Activated T-cell treated with anti-CD3 and anti-CD28 coated beads for 1 hour (primary cell): ENCODE results near the gene CNTNAP2.
"Not testable (repeated sequence)": the region's sequence is repeated elsewhere in the genome, so short reads cannot be mapped to it uniquely, and the experiment has no call there.

Experiments
- DNase-seq: peaks from one replicate; pipeline ENCODE4 v3.0.0-alpha.2; 2020; ENCODE audit warnings: low read depth

The CNTNAP2 gene

DNA sequence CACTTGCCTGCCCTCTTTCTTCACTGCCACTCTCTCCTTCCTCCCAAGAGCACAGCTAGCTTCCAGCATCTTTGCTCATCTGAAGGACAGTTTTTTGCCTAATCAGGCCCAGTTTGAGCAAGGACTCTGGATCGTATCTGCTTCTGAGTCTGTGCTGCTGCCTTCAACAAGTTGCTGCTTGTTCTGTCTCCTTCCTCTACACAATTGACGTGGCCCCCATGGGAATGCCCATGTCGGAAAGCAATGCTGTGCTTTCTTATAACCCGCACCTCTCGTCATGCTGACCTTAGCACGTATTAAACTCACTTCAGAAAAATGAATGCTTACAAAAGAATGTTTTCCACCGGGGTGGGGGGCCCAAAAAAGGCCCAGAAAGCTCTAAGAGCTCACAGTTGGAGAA is 2149.3 kb downstream of the CNTNAP2 start:
- DNase-seq, result no peak

DNA sequence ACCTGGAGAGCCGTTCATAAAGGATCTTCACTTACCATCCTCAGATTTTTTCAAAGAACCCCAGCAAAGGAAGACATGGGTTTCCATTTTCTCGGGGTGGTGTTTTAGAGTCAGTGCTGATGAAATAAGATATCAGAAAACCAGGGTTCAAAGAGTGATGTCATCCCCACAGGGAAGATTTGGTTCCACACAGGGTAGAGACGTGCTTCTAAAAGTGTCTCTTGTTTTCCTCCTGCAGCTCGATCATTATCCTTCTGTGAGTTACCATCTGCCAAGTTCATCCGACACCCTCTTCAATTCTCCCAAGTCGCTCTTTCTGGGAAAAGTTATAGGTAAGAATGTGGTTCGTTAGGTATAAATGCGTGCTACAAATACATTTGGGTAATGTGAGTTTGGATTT is 2150.2 kb downstream of the CNTNAP2 start:
- no peak for DNase-seq

DNA sequence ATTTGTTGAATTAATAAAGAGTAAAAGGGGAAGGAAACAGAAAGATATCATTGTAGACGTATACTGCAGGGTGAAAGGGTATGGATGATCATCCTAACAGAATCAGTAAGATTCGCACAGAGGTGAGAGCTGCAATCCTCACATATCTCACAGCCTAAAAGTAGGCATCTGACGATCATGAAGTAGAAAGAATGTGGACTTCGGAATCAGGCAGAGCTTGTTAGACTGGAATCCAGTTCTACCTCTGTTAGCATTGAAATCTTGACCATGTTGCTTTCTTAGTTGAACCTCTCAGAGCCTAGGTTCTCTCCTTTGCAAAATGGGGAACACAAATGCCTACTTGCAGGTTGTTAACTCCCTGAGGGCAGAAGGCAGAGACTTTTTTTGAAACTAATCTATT is 2154.0 kb downstream of the CNTNAP2 start:
- no peak for DNase-seq

DNA sequence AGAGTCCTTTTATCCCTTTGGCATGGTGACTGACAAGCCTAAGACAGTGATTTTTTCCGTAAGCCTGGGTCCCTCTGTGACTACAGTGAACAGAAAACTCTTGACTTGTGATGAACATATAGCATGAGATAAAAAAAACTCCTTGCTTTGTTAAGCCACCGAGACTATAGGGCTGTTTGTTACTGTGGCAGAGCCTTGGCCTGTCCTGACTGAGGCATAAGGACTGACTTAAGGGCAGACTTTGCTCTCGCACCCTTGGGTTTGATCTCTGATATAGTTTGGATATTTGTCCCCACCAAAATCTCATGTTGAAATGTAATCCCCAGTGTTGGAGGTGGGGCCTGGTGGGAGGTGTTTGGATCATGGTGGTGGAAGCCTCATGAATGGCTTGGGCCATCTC is 2157.5 kb downstream of the CNTNAP2 start:
- no peak for DNase-seq

GRCh38 chr7:148275359-148275890 is 2158.8 kb downstream of the CNTNAP2 start:
- no peak for DNase-seq

DNA sequence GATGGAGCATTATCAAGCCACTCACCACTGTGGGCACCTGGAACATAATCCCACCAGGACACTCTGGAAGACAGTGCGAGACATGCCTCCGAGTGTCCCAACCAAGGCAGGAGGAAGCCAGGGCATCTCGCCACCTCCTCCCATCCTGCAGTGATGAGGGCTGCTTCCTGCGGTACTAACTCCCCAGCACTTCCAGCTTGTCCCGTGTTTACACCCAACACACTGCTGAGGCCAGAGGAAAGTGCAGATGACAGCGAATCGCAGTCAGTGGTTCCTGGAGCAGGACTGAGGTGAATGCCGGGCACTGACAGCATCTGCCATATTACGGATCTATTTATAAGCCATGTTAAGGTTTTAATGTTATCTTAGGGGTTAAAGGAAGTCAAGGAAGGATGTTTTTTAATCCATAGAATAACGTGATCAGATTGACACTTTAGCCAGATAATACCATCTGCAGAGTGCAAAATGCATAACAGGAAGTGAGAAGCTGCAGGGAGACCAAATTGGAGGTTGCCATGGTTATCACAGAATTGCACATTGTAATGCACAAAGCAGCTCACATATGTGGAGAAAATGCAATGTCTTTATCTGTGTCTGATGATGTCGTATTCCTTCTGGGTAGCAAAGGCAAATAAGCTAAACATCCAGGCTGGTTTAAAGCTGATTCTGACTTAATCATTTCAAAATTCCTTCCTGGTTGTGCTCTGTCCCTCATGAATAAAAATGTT is 2159.9 kb downstream of the CNTNAP2 start:
- DNase-seq, result no peak

DNA sequence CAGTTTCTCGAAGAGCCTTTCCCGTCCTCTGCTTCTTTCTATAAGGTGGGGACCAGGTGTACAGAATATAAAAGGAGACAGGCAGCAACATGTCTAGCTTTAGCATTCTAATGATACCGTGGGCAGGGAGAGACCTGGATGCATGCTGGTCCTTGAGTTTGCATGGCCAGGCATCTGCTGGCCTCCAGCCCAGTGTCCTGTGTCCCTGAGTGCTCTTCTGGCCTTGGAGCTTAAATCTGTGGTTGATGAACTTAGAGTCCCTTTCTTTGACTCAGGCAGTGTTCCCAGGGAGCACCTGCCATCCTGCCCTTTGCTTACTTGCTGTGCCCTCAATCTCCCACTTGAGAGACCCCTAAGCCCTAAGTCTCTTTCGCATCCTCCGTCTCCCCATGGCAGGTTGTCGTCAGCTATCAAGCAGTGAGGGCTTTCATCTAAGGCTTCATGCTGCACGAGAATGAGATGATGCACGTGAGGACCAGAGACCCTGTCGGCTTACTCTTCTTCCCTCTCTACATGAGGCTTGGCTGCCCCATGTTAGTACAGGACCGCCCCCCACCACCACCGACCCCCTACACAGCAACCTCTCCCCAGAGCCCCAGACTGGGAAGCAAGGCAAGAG is 2160.6 kb downstream of the CNTNAP2 start:
- no peak for DNase-seq

DNA sequence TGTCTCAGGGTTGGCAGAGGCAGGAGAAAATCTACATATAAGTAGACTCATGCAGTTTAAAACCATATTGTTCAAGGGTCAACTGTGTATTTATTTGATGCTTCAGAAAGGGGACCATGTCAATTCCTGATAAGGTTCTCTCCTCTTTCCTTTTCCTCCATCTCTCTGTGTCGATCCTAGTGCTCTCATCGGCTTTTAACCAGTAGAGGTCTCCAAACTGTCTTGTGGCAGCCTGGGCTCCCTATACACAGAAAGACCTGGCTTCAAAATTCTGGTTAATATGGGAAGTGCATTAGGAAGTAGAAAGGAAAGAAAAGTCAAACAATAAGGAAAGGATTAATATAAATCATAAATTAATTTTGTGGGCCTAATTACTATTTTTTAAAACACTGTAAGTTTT is 2169.5 kb downstream of the CNTNAP2 start:
- no peak for DNase-seq

DNA sequence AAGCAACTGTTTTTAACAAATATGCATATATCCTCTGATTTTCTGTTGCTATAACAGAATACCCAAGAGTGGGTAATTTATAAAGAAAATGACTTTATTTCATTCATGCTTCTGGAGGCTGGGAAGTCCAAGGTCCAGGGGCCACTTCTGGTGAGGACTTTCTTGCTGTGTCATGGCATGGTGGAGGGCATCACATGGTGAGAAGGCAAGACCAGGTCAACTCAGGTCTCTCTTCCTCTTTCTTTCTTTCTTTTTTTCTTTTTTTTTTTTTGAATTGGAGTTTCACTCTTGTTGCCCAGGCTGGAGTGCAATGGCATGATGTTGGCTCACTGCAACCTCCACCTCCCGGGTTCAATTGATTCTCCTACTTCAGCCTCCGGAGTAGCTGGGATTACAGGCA is 2170.9 kb downstream of the CNTNAP2 start:
- no peak for DNase-seq

- no peak for DNase-seq
Observed at GRCh38 chr7:148288592-148289151, 2172.1 kb downstream of the CNTNAP2 start.

DNA sequence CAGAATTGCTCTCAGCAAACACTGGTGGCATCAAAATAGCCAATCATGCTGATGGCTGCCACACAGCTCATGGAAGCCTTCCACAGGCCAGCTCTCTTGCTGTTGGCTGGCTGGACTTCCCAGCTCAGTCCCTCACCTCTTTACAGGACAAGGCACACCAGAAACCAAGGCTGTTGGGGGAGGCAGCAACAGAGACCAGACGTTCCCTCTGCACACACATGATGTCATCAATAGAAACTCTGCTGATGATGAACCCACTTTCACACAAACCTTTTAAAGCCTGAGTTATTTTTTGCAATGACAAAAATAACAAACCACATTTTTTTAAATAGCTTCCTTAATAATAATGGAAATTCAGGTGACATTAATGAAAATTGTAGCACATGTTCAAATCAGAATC is 2173.0 kb downstream of the CNTNAP2 start:
- no peak for DNase-seq

- DNase-seq, result no peak
Observed at GRCh38 chr7:148290538-148290937, 2173.9 kb downstream of the CNTNAP2 start.

DNA sequence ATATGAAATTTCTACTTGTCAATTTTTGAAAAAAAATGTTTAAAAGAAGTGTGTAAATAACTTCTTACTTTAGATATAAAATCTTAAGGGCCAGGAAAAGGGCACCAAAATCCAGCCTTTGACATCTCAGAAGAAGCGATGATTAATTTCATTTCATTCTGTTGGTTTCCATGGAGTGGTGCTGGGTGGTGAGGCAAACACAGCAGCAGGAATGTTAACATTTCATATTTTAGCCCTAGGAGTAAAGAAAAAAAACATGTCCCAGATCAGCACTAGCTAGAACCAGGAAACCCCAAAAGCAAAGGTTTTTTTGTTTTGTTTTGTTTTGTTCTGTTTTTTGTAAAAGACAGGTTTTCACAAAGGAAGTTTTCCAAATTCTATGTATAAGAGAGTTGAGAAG is 2175.2 kb downstream of the CNTNAP2 start:
- DNase-seq, result no peak

DNA sequence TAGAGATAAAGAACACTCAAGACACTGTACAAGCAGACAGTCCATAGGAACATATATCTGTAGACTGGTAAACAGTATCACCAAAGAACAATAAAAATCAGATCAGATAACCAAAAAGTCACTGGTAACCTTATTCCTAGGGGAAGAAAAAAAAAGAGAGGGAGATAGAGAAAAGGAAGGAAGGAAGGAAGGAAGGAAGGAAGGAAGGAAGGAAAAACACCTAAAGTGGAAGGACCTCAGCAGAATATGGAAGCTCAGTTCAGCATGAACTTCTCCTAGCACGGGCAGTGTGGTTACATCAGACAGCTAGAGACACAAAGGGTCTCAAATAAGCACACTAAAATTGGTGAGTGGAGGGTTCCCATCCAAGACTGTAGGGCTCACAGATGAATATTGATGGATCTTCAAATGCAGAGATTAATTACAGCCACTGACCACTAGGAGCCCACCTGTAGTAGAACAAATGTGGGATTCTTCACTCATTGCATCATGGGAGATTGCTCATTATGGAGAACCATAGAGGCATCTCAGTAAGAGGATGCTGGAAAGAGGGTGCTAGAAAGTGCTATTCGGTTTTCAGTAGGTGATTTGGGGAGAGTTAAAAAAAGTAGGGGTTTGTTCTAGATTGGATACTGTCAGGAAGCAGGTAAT is 2180.5 kb downstream of the CNTNAP2 start:
- DNase-seq, result no peak

- not testable (repeated sequence) for DNase-seq
Observed at GRCh38 chr7:148298768-148299167, 2182.2 kb downstream of the CNTNAP2 start.

GRCh38 chr7:148299350-148300276 is 2183.0 kb downstream of the CNTNAP2 start:
- DNase-seq, result no peak

- DNase-seq, result not testable (repeated sequence)
Observed at GRCh38 chr7:148302436-148302835, 2185.8 kb downstream of the CNTNAP2 start.

GRCh38 chr7:148303295-148304082 is 2186.9 kb downstream of the CNTNAP2 start:
- DNase-seq, result no peak

- no peak for DNase-seq
Observed at GRCh38 chr7:148304083-148304335, 2187.4 kb downstream of the CNTNAP2 start.

- DNase-seq, result no peak
Observed at GRCh38 chr7:148304456-148304855, 2187.9 kb downstream of the CNTNAP2 start.

DNA sequence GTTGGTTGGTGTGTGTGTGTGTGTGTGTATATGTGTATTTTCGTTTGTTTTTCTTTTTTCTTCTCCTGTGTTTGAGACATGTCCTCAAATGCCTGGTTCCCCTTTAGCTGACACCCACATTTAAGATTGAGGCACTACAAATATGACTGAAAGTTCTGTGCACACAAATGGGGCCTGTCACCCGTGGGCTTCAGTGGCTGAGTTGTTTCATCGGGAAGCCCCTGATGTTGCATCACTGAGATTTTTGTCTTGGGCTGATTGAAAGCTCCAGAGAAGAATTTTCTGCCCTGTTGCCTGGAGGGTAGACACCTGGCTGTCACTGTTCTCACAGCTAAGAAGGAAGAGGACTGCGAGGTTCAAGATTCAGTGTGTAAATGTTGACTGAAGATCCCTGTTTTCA is 2190.2 kb downstream of the CNTNAP2 start:
- DNase-seq, result no peak
